ENCODE measurements around the gene PPP1R13L.
"Not testable (repeated sequence)": the region's sequence is repeated elsewhere in the genome, so short reads cannot be mapped to it uniquely, and the experiment has no call there.

Gene PPP1R13L

GRCh38 chr19:45347570-45348366, 57.1 kb downstream of the PPP1R13L start:
- no peak for DNase-seq

- peak; percentile 23 for DNase-seq
Measured at GRCh38 chr19:45346449-45346848, 58.4 kb downstream of the PPP1R13L start.

GRCh38 chr19:45345506-45345860, 59.4 kb downstream of the PPP1R13L start:
- DNase-seq, result no peak

DNA sequence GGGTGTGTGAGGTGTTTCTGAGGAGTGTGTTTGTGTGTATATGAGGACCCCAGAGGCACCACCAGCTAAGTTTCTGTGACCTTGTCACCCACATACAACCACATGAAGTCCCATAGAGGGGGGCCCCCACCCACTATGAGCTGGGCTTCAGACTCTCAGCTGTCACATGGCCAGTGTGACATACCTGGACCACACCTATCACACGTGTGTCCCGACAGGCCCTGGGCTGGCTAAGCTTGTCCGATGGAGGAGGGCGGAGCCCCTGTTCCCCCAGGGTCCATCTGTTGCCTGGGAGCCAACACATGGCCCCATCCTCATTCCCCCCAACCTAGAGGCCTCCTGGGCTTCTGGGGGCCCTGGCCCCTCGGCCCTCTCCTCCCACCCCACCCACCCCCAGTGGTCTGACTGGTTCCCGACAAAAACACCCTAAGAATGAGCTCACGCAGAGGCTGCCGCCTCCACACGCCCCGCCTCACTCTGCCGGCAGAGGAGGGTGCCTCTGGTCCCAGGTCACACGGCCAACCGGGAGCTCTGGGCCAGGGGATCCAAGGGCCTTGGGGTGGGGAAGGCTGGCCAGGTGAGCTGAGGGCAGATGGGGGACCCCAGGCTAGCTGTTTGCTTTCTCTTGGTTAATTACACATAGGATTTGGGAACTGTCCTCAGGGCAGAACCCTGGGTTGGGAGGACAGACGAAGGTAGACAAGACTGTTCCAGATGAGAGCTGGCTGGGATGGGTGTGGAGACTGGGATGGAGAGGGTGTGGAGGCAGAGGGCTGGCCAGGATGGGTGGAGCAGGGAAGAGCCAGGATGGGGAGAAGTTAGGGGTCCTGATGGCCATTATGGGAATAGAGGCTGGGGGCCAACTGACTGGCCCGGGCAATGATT, 60.0 kb downstream of the PPP1R13L start:
- no peak for DNase-seq

DNA sequence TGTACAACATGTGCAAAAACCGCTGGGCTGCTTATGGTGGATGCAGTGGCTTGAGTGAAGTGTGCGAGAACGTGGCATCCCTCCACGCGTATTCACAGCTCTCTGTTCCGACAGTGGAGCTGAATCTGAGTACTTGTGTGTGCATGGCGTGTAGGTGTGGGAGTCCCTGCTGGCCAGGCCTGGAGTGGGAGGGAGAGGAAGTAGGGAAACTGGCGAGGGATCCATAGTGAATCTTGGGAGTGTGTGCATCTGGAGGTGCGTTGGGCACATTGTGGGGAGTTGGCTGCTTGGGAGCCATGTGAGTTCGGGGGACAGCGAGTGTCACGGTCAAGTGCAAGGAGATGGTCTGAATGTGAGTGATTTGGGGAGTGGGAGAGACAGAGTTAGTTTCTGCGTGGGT, 62.0 kb downstream of the PPP1R13L start:
- no peak for DNase-seq

- peak; percentile 39 for DNase-seq
Measured at GRCh38 chr19:45340899-45341453, 63.9 kb downstream of the PPP1R13L start.

- DNase-seq, result peak; percentile 63
Measured at GRCh38 chr19:45340232-45340898, 64.5 kb downstream of the PPP1R13L start, which contains the start of gene KLC3. Gene KLC3 (plus strand): TSS chr19:45340750. CDS start chr19:45345542, 4,792 bp downstream.

GRCh38 chr19:45339629-45340028, 65.2 kb downstream of the PPP1R13L start:
- no peak for DNase-seq

DNA sequence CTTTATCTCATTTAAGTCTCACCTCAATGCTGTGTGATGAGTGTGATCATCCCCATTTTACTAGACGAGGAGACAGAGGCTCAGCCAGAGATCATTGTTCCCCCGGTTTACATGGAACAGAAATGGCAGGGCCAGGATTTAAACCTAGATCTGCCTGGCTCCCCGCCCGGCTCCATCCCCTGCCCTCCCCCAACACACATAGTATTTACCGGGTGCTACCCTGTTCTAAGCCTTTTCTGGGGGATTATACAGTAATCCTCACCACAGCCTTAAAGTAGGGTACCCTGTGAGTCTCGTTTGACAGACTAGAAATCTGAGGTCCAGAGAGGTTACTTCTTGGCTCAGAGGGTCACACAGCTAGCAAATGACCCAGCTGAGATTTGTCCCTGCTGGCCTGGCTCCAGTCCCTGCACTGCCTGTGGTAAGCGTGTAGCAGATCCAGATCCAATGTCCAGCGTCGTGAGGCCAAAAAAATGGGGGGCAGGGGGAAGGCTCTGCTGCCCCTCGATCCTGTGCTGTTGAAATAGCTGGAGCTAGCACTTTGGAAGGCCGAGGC, 68.1 kb downstream of the PPP1R13L start:
- DNase-seq, result no peak

- not testable (repeated sequence) for DNase-seq
Measured at GRCh38 chr19:45334881-45335280, 70.0 kb downstream of the PPP1R13L start.

DNA sequence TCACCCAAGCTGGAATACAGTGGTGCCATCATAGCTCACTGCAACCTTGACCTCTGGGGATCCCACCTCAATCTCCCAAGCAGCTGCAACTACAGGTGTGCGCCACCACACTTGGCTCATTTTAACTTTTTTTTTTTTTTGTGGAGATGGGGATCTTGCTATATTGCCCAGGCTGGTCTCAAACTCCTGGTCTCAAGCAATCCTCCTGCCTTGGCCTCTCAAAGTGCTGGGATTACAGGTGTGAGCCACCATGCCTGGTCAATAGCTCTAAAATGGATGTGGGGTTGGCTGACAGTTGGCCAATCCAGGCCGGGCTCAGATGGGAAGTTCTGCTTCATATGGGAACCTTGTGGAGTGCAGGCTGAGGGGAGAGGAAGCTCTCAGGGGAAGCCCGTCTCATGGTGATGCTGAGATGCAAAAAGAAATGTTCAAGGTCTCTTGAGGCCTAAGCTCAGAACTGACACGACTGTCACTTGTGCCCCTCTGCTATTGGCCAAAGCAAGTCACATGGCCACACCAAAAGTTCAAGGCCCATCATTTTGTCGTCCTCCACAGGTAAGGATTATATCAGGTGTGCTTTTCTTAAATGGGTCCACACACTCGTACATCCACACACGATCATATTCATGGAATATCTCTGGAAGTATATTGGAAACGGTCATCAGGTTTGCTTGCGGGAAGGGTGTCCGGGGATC, 71.1 kb downstream of the PPP1R13L start:
- no peak for DNase-seq

DNA sequence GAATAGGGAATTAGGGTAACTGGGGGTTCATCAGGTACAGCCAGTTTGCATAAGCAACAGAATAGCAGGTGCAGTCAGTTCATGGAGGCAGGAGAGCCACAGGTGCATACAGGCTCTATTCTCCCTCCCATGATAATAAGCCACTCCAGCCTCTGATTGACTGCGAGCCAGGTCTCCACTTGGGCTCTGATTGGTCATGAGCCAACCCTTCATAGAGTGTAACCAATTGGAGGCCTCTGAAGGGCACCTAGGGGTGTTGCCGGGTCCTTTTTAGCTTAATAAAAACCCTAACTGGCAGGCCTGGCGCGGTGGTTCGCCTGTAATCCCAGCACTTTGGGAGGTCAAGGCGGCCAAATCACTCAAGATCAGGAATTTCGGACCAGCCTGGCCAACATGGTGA, 73.5 kb downstream of the PPP1R13L start:
- no peak for DNase-seq

Measured in right kidney (tissue), 1 donor.